HTERT RPE-1 (cell line): ENCODE data around the gene ZNF677.
"Not testable (repeated sequence)": the region's sequence is repeated elsewhere in the genome, so short reads cannot be mapped to it uniquely, and the experiment has no call there.

ENCODE experiments used
- in situ Hi-C: fragments of 300-500 bp; cut with MboI; formaldehyde crosslinking; loops from 4 replicates; pipeline ENCODE4 v1.14.3; 2020; ENCODE audit warnings: low sequenced_read_pairs

Gene ZNF677

DNA sequence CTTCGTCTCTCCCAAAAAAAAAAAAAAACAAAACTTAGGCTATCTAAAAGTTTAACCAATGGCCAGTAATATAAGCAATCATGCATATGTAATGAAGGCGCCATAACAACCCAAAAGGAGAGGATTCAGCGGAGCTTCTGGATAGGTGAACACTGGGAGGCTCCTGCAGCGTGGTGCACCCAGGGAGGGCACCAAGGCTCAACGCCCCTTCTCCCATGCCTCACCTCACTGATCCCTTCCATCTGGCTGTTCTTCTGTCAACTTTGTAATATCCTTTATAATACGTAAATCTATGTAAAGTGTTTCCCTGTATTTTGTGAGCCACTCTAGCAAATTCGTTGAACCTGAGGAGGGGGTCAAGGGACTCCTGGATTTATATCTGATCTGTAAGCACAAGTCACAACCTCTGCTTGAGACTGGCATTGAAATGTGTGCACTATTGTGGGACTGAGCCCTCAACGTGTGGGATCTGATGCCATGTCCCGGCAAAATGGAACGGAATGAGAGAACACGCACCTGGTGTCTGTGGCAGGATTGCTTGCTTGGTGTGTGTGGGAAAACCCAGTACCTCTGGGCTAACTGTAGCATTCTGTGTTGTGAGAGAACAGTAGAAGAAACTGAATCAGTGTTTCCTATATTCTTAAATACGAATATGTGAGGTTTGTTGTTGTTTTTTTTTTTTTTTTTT lies 61.0 kb downstream of the ZNF677 start:
- in situ Hi-C loops: no loop called here

DNA sequence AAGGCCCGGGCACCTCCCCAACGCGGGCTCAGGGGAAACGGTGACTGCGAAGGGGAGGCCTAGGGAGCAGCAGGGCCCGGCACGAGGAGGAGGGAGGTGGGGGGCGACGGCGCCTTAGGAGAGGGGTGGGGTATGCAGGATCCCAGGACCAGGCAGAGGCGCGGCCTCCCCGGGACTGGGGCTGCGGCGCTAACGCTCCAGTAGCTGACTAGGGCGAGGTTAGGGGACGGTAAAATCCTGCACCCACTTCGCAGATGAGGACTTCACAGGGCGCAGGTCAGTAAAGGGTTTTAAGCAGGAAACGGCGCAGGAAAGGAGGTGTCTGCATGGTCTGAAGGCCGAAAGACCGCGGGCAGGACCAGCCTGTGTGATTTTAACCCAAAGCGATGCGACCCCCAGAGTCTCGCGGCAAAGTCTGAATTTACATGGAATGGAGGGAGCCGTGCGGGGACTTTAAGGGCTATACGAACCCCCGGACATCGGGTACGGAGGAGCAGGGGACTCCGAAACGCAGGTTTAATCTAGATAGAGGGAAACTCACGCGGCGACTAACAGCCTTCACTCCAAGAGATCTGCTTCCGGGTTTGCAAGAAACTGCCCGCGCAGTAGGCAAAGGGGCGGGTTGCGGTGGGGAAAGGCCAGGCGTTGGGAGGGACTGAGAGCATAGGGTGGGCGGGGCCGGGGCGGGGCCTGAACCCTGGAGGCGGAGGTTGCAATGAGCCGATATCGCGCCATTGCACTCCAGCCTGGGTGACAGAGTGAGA lies 61.7 kb downstream of the ZNF677 start, which contains the start of gene ZNF665:
TSS of gene ZNF665 (minus strand) at position 588 of the 764 bp plus-strand sequence. CDS start 10,460 bp downstream, outside the sequence.
- in situ Hi-C loops: no loop called here

DNA sequence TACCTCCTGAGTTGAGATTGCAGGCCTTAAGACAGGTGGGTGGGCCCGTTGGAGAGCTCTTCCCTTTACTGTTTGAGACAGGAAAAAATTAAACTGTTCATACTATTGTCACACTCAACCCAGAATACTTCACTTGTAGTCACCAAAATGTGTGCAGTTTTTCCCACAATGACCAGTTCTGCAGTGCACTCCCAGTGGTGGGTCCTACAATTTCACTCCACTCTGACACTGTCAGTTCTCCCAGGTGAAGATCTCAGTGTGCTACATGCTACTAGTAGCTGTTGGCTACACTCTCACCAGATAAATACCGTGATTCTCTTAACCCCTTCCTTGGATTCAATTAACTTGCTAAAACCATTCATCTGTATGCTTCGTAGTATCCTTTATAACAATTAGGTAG lies 64.4 kb downstream of the ZNF677 start:
- in situ Hi-C loops: no loop called here

DNA sequence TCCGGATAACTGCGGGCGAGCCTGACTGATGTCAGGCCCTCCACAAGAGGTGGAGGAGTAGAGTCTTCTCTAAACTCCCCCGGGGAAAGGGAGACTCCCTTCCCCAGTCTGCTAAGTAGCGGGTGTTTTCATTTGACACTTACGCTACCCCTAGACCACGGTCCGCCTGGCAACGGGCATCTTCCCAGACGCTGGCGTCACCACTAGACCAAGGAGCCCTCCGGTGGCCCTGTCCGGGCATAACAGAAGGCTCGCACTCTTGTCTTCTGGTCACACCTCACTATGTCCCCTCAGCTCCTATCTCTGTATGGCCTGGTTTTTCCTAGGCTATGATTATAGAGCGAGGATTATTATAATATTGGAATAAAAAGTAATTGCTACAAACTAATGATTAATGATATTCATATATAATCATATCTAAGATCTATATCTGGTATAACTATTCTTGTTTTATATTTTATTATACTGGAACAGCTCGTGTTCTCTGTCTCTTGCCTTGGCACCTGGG lies 64.9 kb downstream of the ZNF677 start:
- in situ Hi-C loops: not testable (repeated sequence)
